MM.1S (cell line): ENCODE measurements around the gene CDC42BPA.
A peak's percentile ranks its signal among the peaks of the same experiment; 100 is the strongest.
"Not testable (repeated sequence)": the region's sequence is repeated elsewhere in the genome, so short reads cannot be mapped to it uniquely, and the experiment has no call there.

ENCODE experiments used
- DNase-seq: peaks from one replicate; pipeline ENCODE4 v3.0.0-alpha.2; 2015
- H2AFZ ChIP-seq: fragments of 300-600 bp; sonication (generic); 2 replicates; pipeline ENCODE4 v1.6.0; 2016; ENCODE audit warnings: antibody characterized with exemption, low read length
- H3F3A ChIP-seq: fragments of 300-600 bp; sonication (generic); 2 replicates; pipeline ENCODE4 v1.6.1; 2016; ENCODE audit warnings: mild to moderate bottlenecking, antibody characterized with exemption, low read length, moderate library complexity, mixed read lengths; ENCODE audit not compliant: insufficient read depth
- H3K27ac ChIP-seq: fragments of 300-600 bp; sonication (generic); 2 replicates; pipeline ENCODE4 v1.5.1; 2016; ENCODE audit warnings: mild to moderate bottlenecking, low read length
- H3K27me3 ChIP-seq: fragments of 300-600 bp; sonication (generic); replicated peaks from 2 replicates; pipeline ENCODE4 v1.6.0; 2016; ENCODE audit warnings: low read length; ENCODE audit not compliant: insufficient read depth
- H3K36me3 ChIP-seq: fragments of 300-600 bp; sonication (generic); replicated peaks from 2 replicates; pipeline ENCODE4 v1.6.1; 2016; ENCODE audit warnings: mild to moderate bottlenecking, low read length, mixed read lengths; ENCODE audit not compliant: insufficient read depth
- H3K4me1 ChIP-seq: fragments of 300-600 bp; sonication (generic); 2 replicates; pipeline ENCODE4 v1.6.1; 2016; ENCODE audit warnings: low read length, mixed read lengths
- H3K4me2 ChIP-seq: fragments of 300-600 bp; sonication (generic); 2 replicates; pipeline ENCODE4 v1.6.0; 2016; ENCODE audit warnings: low read depth, low read length
- H3K4me3 ChIP-seq: fragments of 300-600 bp; sonication (generic); 2 replicates; pipeline ENCODE4 v1.5.1; 2016; ENCODE audit warnings: low read length, mixed read lengths
- H3K79me2 ChIP-seq: fragments of 300-600 bp; sonication (generic); 2 replicates; pipeline ENCODE4 v1.6.1; 2016; ENCODE audit warnings: mixed run types, low read length, mixed read lengths
- H3K9ac ChIP-seq: fragments of 300-600 bp; sonication (generic); 2 replicates; pipeline ENCODE4 v1.6.1; 2016; ENCODE audit warnings: low read length, mixed read lengths
- H3K9me2 ChIP-seq: fragments of 300-600 bp; sonication (generic); replicated peaks from 2 replicates; pipeline ENCODE4 v1.6.1; 2016; ENCODE audit warnings: mild to moderate bottlenecking, low read length, mixed read lengths; ENCODE audit not compliant: insufficient read depth
- H3K9me3 ChIP-seq: fragments of 300-600 bp; sonication (generic); replicated peaks from 2 replicates; pipeline ENCODE4 v1.6.1; 2016; ENCODE audit warnings: mild to moderate bottlenecking, low read length, mixed read lengths; ENCODE audit not compliant: insufficient read depth
- H4K20me1 ChIP-seq: fragments of 300-600 bp; sonication (generic); 2 replicates; pipeline ENCODE4 v1.6.1; 2016; ENCODE audit warnings: mild to moderate bottlenecking, low read length, moderate library complexity, mixed read lengths; ENCODE audit not compliant: insufficient read depth
- CTCF ChIP-seq: fragments of 300-600 bp; sonication (generic); IDR thresholded peaks from 2 replicates; pipeline ENCODE4 v1.5.1; 2016; ENCODE audit warnings: antibody characterized with exemption, low read length, mixed read lengths
- EZH2 ChIP-seq: fragments of 300-600 bp; sonication (generic); optimal IDR thresholded peaks from 2 replicates; pipeline ENCODE3; 2017; ENCODE audit warnings: low read depth, mild to moderate bottlenecking, antibody characterized with exemption, low read length, mixed read lengths
- EZH2phosphoT487 ChIP-seq: fragments of 300-600 bp; sonication (generic); IDR thresholded peaks from 2 replicates; pipeline ENCODE4 v1.6.1; 2018; ENCODE audit warnings: antibody characterized with exemption, low read length

Gene CDC42BPA

GRCh38 chr1:227134686-227135314, 183.5 kb downstream of the CDC42BPA start:
- Histone ChIP-seq H4K20me1 (no peaks in the 10 kb centered on the region), H3F3A (no peaks in the 10 kb centered on the region), H3K4me2 (no peak overlapping the region), H3K36me3 (no peaks in the 10 kb centered on the region), H3K79me2 (no peaks in the 10 kb centered on the region), H3K9me2 (no peaks in the 10 kb centered on the region), H2AFZ (no peak overlapping the region), H3K4me3 (no peak overlapping the region), H3K9me3 (no peaks in the 10 kb centered on the region), H3K27me3 (no peaks in the 10 kb centered on the region), H3K4me1 (no peaks in the 10 kb centered on the region), H3K9ac (no peak overlapping the region), H3K27ac (no peak overlapping the region)
- DNase-seq, result no peak
- TF ChIP-seq CTCF (no peak), EZH2 (no peak), EZH2phosphoT487 (no peak)

GRCh38 chr1:227132695-227133094, 185.6 kb downstream of the CDC42BPA start:
- H4K20me1 ChIP-seq, H3K27me3 ChIP-seq, H3F3A ChIP-seq, H3K9me2 ChIP-seq, H3K9ac ChIP-seq, H3K36me3 ChIP-seq, H3K9me3 ChIP-seq, H3K27ac ChIP-seq, DNase-seq, H3K79me2 ChIP-seq, H3K4me2 ChIP-seq, H3K4me3 ChIP-seq, H2AFZ ChIP-seq, H3K4me1 ChIP-seq: not testable (repeated sequence)

- Histone ChIP-seq H3K4me2 (no peak overlapping the region), H3F3A (no peaks in the 10 kb centered on the region), H3K27me3 (no peaks in the 10 kb centered on the region), H3K9ac (no peak overlapping the region), H3K79me2 (no peaks in the 10 kb centered on the region), H2AFZ (no peak overlapping the region), H3K4me3 (no peak overlapping the region), H3K4me1 (no peaks in the 10 kb centered on the region), H3K9me3 (no peaks in the 10 kb centered on the region), H3K36me3 (no peaks in the 10 kb centered on the region), H3K9me2 (no peaks in the 10 kb centered on the region), H4K20me1 (no peaks in the 10 kb centered on the region), H3K27ac (no peak overlapping the region)
- DNase-seq, result peak; percentile 50
- TF ChIP-seq EZH2phosphoT487 (no peak), CTCF (peak; percentile 76), EZH2 (no peak)
These were observed 187.1 kb downstream of the CDC42BPA start for GRCh38 chr1:227131193-227131592.

- no peak overlapping the region for H3K27ac ChIP-seq
- no peaks in the 10 kb centered on the region for H4K20me1 ChIP-seq
- no peaks in the 10 kb centered on the region for H3K36me3 ChIP-seq
- TF ChIP-seq EZH2phosphoT487, result no peak
- no peak for TF ChIP-seq CTCF
- TF ChIP-seq EZH2, result no peak
- H3K4me1 ChIP-seq, result no peaks in the 10 kb centered on the region
- no peaks in the 10 kb centered on the region for H3F3A ChIP-seq
- H3K4me3 ChIP-seq, result no peak overlapping the region
- no peaks in the 10 kb centered on the region for H3K79me2 ChIP-seq
- no peak overlapping the region for H2AFZ ChIP-seq
- H3K4me2 ChIP-seq, result no peak overlapping the region
- H3K9me2 ChIP-seq, result no peaks in the 10 kb centered on the region
- no peak overlapping the region for H3K9ac ChIP-seq
- no peaks in the 10 kb centered on the region for H3K9me3 ChIP-seq
- no peak for DNase-seq
- no peaks in the 10 kb centered on the region for H3K27me3 ChIP-seq
These were observed 190.4 kb downstream of the CDC42BPA start for GRCh38 chr1:227127891-227128290.
